Tibial nerve (tissue), 3 donors: ENCODE results near the gene DNAH3.

ENCODE experiments used
- POLR2A ChIP-seq, 2 donors: fragments of 450-650 bp; IDR thresholded peaks; one replicate each; pipeline ENCODE4 v1.6.1; 2017; ENCODE audit warnings: antibody characterized with exemption in 2 of 2, mild to moderate bottlenecking in 2 of 2, moderate library complexity in 2 of 2
- TF ChIP-seq, protein P1 (sequence below), 5 experiments: fragments of 200-600 bp in 3 of 5; fragments of 450-650 bp in 2 of 5; sonication (generic) in 3 of 5; IDR thresholded peaks; one replicate each; pipeline ENCODE4 v1.5.1; 2016 to 2019; ENCODE audit warnings: antibody characterized with exemption in 5 of 5, mild to moderate bottlenecking in 3 of 5, moderate library complexity in 2 of 5

DNA sequence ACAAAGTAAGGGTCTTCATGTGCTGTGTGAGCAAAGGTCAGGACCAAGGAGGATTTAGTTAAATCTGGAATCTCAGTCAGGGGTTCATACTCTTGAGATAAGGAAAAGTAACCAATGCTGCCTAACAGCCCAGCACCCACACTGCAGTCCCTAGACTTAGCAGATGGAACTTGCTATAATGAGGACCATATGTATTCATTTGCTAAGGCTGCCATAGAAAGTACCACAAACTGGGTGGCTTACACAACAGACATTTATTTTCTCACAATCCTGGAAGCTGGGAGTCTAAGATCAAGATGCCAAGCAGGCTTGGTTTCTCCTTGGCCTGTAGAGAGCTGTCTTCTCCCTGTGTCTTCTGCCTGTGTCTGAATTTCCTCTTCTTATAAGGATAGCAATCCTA lies 40.0 kb upstream of the DNAH3 start:
- no peak for TF ChIP-seq POLR2A (IDR thresholded peaks at IDR 0.05)
- TF ChIP-seq, protein P1, sequence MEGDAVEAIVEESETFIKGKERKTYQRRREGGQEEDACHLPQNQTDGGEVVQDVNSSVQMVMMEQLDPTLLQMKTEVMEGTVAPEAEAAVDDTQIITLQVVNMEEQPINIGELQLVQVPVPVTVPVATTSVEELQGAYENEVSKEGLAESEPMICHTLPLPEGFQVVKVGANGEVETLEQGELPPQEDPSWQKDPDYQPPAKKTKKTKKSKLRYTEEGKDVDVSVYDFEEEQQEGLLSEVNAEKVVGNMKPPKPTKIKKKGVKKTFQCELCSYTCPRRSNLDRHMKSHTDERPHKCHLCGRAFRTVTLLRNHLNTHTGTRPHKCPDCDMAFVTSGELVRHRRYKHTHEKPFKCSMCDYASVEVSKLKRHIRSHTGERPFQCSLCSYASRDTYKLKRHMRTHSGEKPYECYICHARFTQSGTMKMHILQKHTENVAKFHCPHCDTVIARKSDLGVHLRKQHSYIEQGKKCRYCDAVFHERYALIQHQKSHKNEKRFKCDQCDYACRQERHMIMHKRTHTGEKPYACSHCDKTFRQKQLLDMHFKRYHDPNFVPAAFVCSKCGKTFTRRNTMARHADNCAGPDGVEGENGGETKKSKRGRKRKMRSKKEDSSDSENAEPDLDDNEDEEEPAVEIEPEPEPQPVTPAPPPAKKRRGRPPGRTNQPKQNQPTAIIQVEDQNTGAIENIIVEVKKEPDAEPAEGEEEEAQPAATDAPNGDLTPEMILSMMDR (IDR thresholded peaks at IDR 0.05): no peak
